SK-N-SH (cell line): ENCODE measurements around the gene ENPEP. TPM values are rescaled to one million over a fixed set of nuclear protein-coding genes. Genes with fewer than 3 reads are reported as not detected.

ENCODE experiments used
- CTCF ChIA-PET: fragments of 300-600, 350-600 bp; formaldehyde crosslinking; extraction: SDS; loops from one replicate; lab custom pipeline; 2021; lab: Yijun Ruan, JAX
- POLR2A ChIA-PET: fragments of 350-600 bp; sonication (Branson Sonifier 250); formaldehyde crosslinking; extraction: SDS; loops from one replicate; lab custom pipeline; 2020; ENCODE audit warnings: antibody characterized with exemption, inconsistent platforms; lab: Yijun Ruan, JAX
- DNase-seq: peaks from one replicate; pipeline ENCODE4 v3.0.0; 2012
- H2AFZ ChIP-seq: fragments of 200-600 bp; sonication (generic); 2 replicates; pipeline ENCODE4 v1.8.1; 2016; ENCODE audit warnings: antibody characterized with exemption, mild to moderate bottlenecking, low read depth
- H3F3A ChIP-seq: fragments of 200-600 bp; sonication (generic); replicated peaks from 2 replicates; pipeline ENCODE3; 2016; ENCODE audit warnings: antibody characterized with exemption, mild to moderate bottlenecking; ENCODE audit not compliant: insufficient read depth
- H3K27ac ChIP-seq, 2 experiments: fragments of 200-500 bp in 1 of 2; fragments of 200-600 bp in 1 of 2; sonication (Bioruptor generic) in 1 of 2; sonication (generic), shearing (Covaris generic) in 1 of 2; 2 replicates each; pipeline versions ENCODE4 v1.5.1 to v1.6.1; 2014 to 2016; ENCODE audit warnings: low read depth in 2 of 2, inconsistent platforms in 1 of 2, low read length in 1 of 2, mild to moderate bottlenecking in 1 of 2, mixed read lengths in 1 of 2
- H3K27me3 ChIP-seq: fragments of 200-600 bp; sonication (generic), shearing (Covaris generic); 2 replicates; pipeline ENCODE4 v1.6.1; 2016; ENCODE audit warnings: mixed run types; ENCODE audit not compliant: insufficient read depth
- H3K36me3 ChIP-seq, 2 experiments: fragments of 200-500 bp in 1 of 2; fragments of 200-600 bp in 1 of 2; sonication (Bioruptor generic) in 1 of 2; sonication (generic) in 1 of 2; replicated peaks in 1 of 2; 2 replicates each; pipeline versions ENCODE3 to v1.5.1; 2014 to 2016; ENCODE audit warnings: low read length in 1 of 2, mild to moderate bottlenecking in 1 of 2; ENCODE audit not compliant: insufficient read depth in 2 of 2, control insufficient read depth in 1 of 2
- H3K4me1 ChIP-seq, 2 experiments: fragments of 200-500 bp in 1 of 2; fragments of 200-600 bp in 1 of 2; sonication (Bioruptor generic) in 1 of 2; sonication (generic), shearing (Covaris generic) in 1 of 2; 2 replicates each; pipeline versions ENCODE4 v1.5.1 to v1.6.1; 2014 to 2016; ENCODE audit warnings: low read depth in 1 of 2, low read length in 1 of 2, mixed run types in 1 of 2; ENCODE audit not compliant: insufficient read depth in 2 of 2, control insufficient read depth in 1 of 2
- H3K4me2 ChIP-seq: fragments of 200-600 bp; sonication (generic), shearing (Covaris generic); 2 replicates; pipeline ENCODE4 v1.6.1; 2017; ENCODE audit warnings: mixed run types
- H3K4me3 ChIP-seq, 2 experiments: fragments of 200-500 bp in 1 of 2; fragments of 200-600 bp in 1 of 2; sonication (Bioruptor generic) in 1 of 2; sonication (generic), shearing (Covaris generic) in 1 of 2; 2 replicates each; pipeline versions ENCODE4 v1.5.1 to v1.8.1; 2014 to 2016; ENCODE audit warnings: low read depth in 2 of 2, inconsistent platforms in 1 of 2, low read length in 1 of 2, mild to moderate bottlenecking in 1 of 2, mixed read lengths in 1 of 2, moderate library complexity in 1 of 2
- H3K79me2 ChIP-seq: fragments of 200-600 bp; sonication (generic); 2 replicates; pipeline ENCODE4 v1.8.1; 2017; ENCODE audit warnings: mild to moderate bottlenecking; ENCODE audit not compliant: insufficient read depth
- H3K9ac ChIP-seq: fragments of 200-600 bp; sonication (generic); 2 replicates; pipeline ENCODE4 v1.6.1; 2017; ENCODE audit warnings: mixed run types
- H3K9me2 ChIP-seq: fragments of 200-600 bp; sonication (generic); 2 replicates; pipeline ENCODE4 v1.6.1; 2017; ENCODE audit warnings: mixed run types
- H3K9me3 ChIP-seq: fragments of 200-600 bp; sonication (generic); 2 replicates; pipeline ENCODE4 v1.6.1; 2017; ENCODE audit warnings: mixed run types, mild to moderate bottlenecking, moderate library complexity
- H4K20me1 ChIP-seq: fragments of 200-600 bp; sonication (generic); 2 replicates; pipeline ENCODE4 v1.6.1; 2017; ENCODE audit warnings: mild to moderate bottlenecking, mixed run types; ENCODE audit not compliant: insufficient read depth
- CHD2 ChIP-seq: fragments of 150-350 bp; IDR thresholded peaks from 2 replicates; pipeline ENCODE4 v1.6.1; 2018; ENCODE audit warnings: low read length; ENCODE audit not compliant: partially characterized antibody
- EP300 ChIP-seq, 2 experiments: IDR thresholded peaks; 2 replicates each; pipeline versions ENCODE4 v1.4.0 to v1.6.1; 2012; ENCODE audit warnings: borderline replicate concordance in 1 of 2, low read depth in 1 of 2, low read length in 1 of 2
- FOSL2 ChIP-seq: IDR thresholded peaks from 2 replicates; pipeline ENCODE4 v1.4.0; 2012; ENCODE audit warnings: low read depth, mild to moderate bottlenecking, moderate library complexity, borderline replicate concordance
- FOXJ3 ChIP-seq: sonication (generic); formaldehyde crosslinking; IDR thresholded peaks from 2 replicates; pipeline ENCODE4 v1.5.1; 2020; ENCODE audit warnings: mild to moderate bottlenecking, missing genetic modification reagents
- GABPA ChIP-seq: IDR thresholded peaks from 2 replicates; pipeline ENCODE4 v1.4.0; 2012; ENCODE audit warnings: low read depth, mild to moderate bottlenecking
- GATA2 ChIP-seq: sonication (generic); formaldehyde crosslinking; IDR thresholded peaks from 2 replicates; pipeline ENCODE4 v1.5.0; 2020; ENCODE audit warnings: mild to moderate bottlenecking, missing genetic modification reagents
- NRF1 ChIP-seq: IDR thresholded peaks from 2 replicates; pipeline ENCODE4 v1.6.1; 2012; ENCODE audit warnings: low read depth, mild to moderate bottlenecking, low read length
- POLR2AphosphoS5 ChIP-seq: IDR thresholded peaks from 2 replicates; pipeline ENCODE4 v1.6.1; 2012; ENCODE audit warnings: low read depth, low read length
- RAD21 ChIP-seq: IDR thresholded peaks from 2 replicates; pipeline ENCODE4 v1.6.1; 2012; ENCODE audit warnings: mild to moderate bottlenecking, low read length
- RCOR1 ChIP-seq: fragments of 150-350 bp; IDR thresholded peaks from 2 replicates; pipeline ENCODE4 v1.6.1; 2017; ENCODE audit warnings: antibody characterized with exemption, low read length
- RFX5 ChIP-seq: IDR thresholded peaks from 2 replicates; pipeline ENCODE4 v1.6.1; 2012; ENCODE audit warnings: mild to moderate bottlenecking, improper control_type of control experiment, low read length
- RXRA ChIP-seq: IDR thresholded peaks from 2 replicates; pipeline ENCODE4 v1.4.0; 2012; ENCODE audit warnings: low read depth, mild to moderate bottlenecking, borderline replicate concordance
- SIN3A ChIP-seq: IDR thresholded peaks from 2 replicates; pipeline ENCODE4 v1.6.1; 2012; ENCODE audit warnings: low read depth, mild to moderate bottlenecking, low read length, moderate library complexity, borderline replicate concordance
- SMC3 ChIP-seq: IDR thresholded peaks from 2 replicates; pipeline ENCODE4 v1.6.1; 2012; ENCODE audit warnings: low read depth, low read length, improper control_type of control experiment
- TAF1 ChIP-seq: IDR thresholded peaks from 2 replicates; pipeline ENCODE4 v1.6.1; 2012; ENCODE audit warnings: low read depth, mild to moderate bottlenecking, low read length, moderate library complexity, borderline replicate concordance
- TCF12 ChIP-seq: IDR thresholded peaks from 2 replicates; pipeline ENCODE4 v1.4.0; 2012
- YY1 ChIP-seq: IDR thresholded peaks from 2 replicates; pipeline ENCODE4 v1.4.0; 2012; ENCODE audit warnings: low read depth, mild to moderate bottlenecking
- WGBS: methylation state at CpG from one replicate; pipeline ENCODE4 v1.1.6; 2017; ENCODE audit warnings: low lambda C conversion rate; 5-methylcytosine and 5-hydroxymethylcytosine counted together
- polyA plus RNA-seq, 3 experiments: library from polyadenylated mRNA; depleted of rRNA; stranded (reverse); fragments of >200 nt; gene quantifications; 2 replicates each; pipeline ENCODE4 v1.2.3, GENCODE V29; 2012
- TF ChIP-seq, protein P1 (sequence below): IDR thresholded peaks from 2 replicates; pipeline ENCODE4 v1.4.0; 2012; ENCODE audit warnings: low read depth, borderline replicate concordance
- TF ChIP-seq, protein P2 (sequence below): fragments of 150-350 bp; IDR thresholded peaks from 2 replicates; pipeline ENCODE4 v1.6.1; 2017; ENCODE audit warnings: antibody characterized with exemption, low read length, low read depth, borderline replicate concordance
- TF ChIP-seq, protein P3 (sequence below): fragments of 150-350 bp; IDR thresholded peaks from 2 replicates; pipeline ENCODE4 v1.6.1; 2016; ENCODE audit warnings: mild to moderate bottlenecking, low read depth, low read length
- TF ChIP-seq, protein P4 (sequence below): IDR thresholded peaks from 2 replicates; pipeline ENCODE4; 2012

ENPEP gene
- polyA plus RNA-seq, 1 of the 3 experiments (the other 2 are of a cell fraction), result 0.16 TPM

DNA sequence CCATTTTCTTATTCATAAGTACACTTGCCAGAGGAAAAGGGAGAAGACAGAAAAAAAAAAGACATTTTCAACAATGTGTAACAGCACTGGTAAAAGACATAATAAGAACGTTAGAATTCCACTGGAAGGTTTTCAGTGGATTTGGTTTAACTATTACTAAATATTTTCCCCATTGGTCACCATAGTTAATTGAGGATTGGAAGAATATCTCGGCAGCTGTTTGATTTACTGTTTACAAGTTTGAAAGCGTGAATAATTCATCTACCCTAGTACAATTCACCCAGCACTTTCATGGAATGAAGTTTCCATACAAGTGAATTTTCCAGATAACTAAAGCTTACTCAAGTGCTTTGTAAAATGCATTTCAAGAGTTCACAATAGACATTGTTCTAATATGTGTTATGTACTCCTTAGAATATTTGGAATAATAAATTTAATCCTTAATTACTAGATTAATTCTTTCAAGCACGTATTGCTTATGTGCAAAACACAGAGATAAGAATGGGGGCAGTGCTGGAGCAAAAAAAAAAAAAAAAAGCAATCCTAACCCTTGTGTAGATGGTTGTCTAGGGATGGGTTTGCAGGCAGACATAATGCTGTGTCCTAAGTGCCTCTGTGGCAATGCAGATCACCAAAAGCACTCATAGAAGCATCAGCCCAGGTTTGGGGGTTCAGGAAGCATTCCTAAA, 57.1 kb downstream of the ENPEP start:
- H3K9ac ChIP-seq, result no peak overlapping the region
- CTCF ChIA-PET, result interaction anchor here (1.9 to 3.1 kb wide), 2 partner anchors 17 to 527 kb away, joined by 5 to 10 read pairs; no protein-coding TSS in a partner anchor
- POLR2A ChIA-PET, result no interaction called here
- H3K36me3 ChIP-seq, result no peaks in the 10 kb centered on the region
- no peak overlapping the region for H3K4me2 ChIP-seq
- H3K79me2 ChIP-seq, result no peaks in the 10 kb centered on the region
- H3K9me3 ChIP-seq, result no peaks in the 10 kb centered on the region
- no peak overlapping the region for H2AFZ ChIP-seq
- H3K27ac ChIP-seq, result no peak overlapping the region
- no peak for DNase-seq
- no peak overlapping the region for H3K4me3 ChIP-seq
- H4K20me1 ChIP-seq, result no peaks in the 10 kb centered on the region
- no peaks in the 10 kb centered on the region for H3K4me1 ChIP-seq
- H3K9me2 ChIP-seq, result no peaks in the 10 kb centered on the region
- WGBS, result 44% methylated on average over 4 of the region's 4 CpGs
- no peaks in the 10 kb centered on the region for H3F3A ChIP-seq
- TF ChIP-seq RXRA, result no peak
- no peak for TF ChIP-seq POLR2AphosphoS5
- TF ChIP-seq EP300 (IDR thresholded peaks at IDR 0.05; ENCODE audit: borderline replicate concordance in 1 of 2, low read depth in 1 of 2, low read length in 1 of 2), result no peak
- TF ChIP-seq TCF12, result no peak
- no peak for TF ChIP-seq FOSL2
- TF ChIP-seq GABPA, result no peak
- TF ChIP-seq, protein P1, sequence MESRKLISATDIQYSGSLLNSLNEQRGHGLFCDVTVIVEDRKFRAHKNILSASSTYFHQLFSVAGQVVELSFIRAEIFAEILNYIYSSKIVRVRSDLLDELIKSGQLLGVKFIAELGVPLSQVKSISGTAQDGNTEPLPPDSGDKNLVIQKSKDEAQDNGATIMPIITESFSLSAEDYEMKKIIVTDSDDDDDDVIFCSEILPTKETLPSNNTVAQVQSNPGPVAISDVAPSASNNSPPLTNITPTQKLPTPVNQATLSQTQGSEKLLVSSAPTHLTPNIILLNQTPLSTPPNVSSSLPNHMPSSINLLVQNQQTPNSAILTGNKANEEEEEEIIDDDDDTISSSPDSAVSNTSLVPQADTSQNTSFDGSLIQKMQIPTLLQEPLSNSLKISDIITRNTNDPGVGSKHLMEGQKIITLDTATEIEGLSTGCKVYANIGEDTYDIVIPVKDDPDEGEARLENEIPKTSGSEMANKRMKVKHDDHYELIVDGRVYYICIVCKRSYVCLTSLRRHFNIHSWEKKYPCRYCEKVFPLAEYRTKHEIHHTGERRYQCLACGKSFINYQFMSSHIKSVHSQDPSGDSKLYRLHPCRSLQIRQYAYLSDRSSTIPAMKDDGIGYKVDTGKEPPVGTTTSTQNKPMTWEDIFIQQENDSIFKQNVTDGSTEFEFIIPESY, result no peak
- TF ChIP-seq, protein P2, sequence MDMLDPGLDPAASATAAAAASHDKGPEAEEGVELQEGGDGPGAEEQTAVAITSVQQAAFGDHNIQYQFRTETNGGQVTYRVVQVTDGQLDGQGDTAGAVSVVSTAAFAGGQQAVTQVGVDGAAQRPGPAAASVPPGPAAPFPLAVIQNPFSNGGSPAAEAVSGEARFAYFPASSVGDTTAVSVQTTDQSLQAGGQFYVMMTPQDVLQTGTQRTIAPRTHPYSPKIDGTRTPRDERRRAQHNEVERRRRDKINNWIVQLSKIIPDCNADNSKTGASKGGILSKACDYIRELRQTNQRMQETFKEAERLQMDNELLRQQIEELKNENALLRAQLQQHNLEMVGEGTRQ, result no peak
- TF ChIP-seq, protein P3, sequence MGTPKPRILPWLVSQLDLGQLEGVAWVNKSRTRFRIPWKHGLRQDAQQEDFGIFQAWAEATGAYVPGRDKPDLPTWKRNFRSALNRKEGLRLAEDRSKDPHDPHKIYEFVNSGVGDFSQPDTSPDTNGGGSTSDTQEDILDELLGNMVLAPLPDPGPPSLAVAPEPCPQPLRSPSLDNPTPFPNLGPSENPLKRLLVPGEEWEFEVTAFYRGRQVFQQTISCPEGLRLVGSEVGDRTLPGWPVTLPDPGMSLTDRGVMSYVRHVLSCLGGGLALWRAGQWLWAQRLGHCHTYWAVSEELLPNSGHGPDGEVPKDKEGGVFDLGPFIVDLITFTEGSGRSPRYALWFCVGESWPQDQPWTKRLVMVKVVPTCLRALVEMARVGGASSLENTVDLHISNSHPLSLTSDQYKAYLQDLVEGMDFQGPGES, result no peak
- TF ChIP-seq SMC3, result no peak
- no peak for TF ChIP-seq RFX5
- TF ChIP-seq, all 33 proteins: peak for 0
- H3K27me3 ChIP-seq, result no peaks in the 10 kb centered on the region; the same call in 1 of the 2 replicates

DNA sequence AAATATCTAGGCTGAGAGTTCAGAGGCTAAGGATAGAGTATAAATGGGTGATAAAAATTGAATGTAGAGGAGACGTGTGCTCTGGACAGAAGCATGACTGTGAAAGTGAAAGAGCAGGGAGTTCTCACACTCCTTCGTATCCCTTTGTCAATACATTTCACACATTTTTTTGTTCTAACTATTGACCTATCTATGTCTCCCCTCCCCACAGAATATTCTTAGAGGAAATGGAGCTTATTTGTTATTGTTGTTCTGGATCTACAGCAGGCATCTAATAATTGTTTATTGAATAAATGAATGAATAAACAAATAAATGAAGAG, 57.6 kb downstream of the ENPEP start:
- no peak overlapping the region for H3K27ac ChIP-seq
- H3F3A ChIP-seq, result no peaks in the 10 kb centered on the region
- H3K4me1 ChIP-seq, result no peaks in the 10 kb centered on the region
- H4K20me1 ChIP-seq, result no peaks in the 10 kb centered on the region
- no peak overlapping the region for H3K4me3 ChIP-seq
- H3K4me2 ChIP-seq, result no peak overlapping the region
- H3K9me3 ChIP-seq, result no peaks in the 10 kb centered on the region
- ChIA-PET POLR2A (no interaction called here), CTCF (interaction anchor here (1.9 to 3.1 kb wide), 3 partner anchors 17 to 535 kb away, joined by 5 to 10 read pairs (median 8); no protein-coding TSS in a partner anchor)
- WGBS, result 36% methylated on average over 2 of the region's 2 CpGs
- 0 out of 2 replicates have a peak overlapping the region, but pooled peaks have one; percentile 57 for H2AFZ ChIP-seq
- H3K36me3 ChIP-seq, result no peaks in the 10 kb centered on the region
- H3K27me3 ChIP-seq, result no peaks in the 10 kb centered on the region; the same call in 1 of the 2 replicates
- H3K9me2 ChIP-seq, result no peaks in the 10 kb centered on the region
- DNase-seq, result no peak
- H3K79me2 ChIP-seq, result no peaks in the 10 kb centered on the region
- H3K9ac ChIP-seq, result no peak overlapping the region
- TF ChIP-seq NRF1 (no peak), YY1 (no peak), RAD21 (no peak), SIN3A (no peak), GATA2 (CRISPR knock-in tag) (no peak), FOSL2 (no peak), RCOR1 (no peak), CHD2 (no peak), GABPA (no peak), TAF1 (no peak), RXRA (no peak), FOXJ3 (CRISPR knock-in tag) (no peak)
- TF ChIP-seq, protein P4, sequence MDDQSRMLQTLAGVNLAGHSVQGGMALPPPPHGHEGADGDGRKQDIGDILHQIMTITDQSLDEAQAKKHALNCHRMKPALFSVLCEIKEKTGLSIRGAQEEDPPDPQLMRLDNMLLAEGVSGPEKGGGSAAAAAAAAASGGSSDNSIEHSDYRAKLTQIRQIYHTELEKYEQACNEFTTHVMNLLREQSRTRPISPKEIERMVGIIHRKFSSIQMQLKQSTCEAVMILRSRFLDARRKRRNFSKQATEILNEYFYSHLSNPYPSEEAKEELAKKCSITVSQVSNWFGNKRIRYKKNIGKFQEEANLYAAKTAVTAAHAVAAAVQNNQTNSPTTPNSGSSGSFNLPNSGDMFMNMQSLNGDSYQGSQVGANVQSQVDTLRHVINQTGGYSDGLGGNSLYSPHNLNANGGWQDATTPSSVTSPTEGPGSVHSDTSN, result no peak
